Stimulated activated CD4-positive, alpha-beta T cell treated with anti-CD3 and anti-CD28 coated beads, Interleukin-15, amount 100 ng/mL, for 48 hours (primary cell): ENCODE data around the gene PCBP3.
"Not testable (repeated sequence)": the region's sequence is repeated elsewhere in the genome, so short reads cannot be mapped to it uniquely, and the experiment has no call there.

ENCODE experiments used
- DNase-seq, 2 donors: peaks; one replicate each; pipeline ENCODE4 v3.0.0-alpha.2; 2020; ENCODE audit warnings: low read depth in 2 of 2

The PCBP3 gene

DNA sequence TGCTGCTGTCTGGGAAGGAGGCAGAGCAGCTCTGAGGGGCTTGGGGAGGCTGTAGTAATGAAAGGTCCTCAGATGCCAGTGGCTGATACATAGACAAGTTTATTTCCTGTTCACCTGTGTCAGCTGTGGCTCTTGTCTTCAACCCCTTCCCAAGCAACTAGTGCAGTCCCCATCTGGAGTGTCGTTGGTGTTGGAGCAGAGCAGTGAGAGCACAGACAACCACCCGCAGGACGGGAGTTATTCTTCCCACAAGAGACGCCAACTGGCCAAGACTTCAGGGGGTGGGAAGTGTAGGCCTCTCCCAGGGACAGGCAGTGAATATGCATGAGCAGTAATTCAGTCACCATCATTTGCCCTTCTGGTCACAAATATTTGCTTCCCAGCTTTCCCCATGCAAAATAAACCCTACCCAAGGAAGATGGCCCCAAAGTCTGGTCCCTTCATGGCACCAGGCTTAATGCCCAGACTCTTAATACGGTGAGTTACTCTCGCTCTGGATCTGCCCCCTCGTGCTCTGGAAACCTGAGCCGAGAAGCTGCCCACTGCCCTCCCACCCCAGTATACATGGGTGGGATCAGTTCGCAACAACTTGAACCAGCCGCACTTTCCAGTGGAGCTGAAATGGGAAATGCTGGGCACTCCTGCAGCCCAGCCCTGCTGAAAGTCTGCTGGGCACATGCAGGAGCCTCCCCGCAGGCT is 184.5 kb downstream of the PCBP3 start:
- DNase-seq: no peak

DNA sequence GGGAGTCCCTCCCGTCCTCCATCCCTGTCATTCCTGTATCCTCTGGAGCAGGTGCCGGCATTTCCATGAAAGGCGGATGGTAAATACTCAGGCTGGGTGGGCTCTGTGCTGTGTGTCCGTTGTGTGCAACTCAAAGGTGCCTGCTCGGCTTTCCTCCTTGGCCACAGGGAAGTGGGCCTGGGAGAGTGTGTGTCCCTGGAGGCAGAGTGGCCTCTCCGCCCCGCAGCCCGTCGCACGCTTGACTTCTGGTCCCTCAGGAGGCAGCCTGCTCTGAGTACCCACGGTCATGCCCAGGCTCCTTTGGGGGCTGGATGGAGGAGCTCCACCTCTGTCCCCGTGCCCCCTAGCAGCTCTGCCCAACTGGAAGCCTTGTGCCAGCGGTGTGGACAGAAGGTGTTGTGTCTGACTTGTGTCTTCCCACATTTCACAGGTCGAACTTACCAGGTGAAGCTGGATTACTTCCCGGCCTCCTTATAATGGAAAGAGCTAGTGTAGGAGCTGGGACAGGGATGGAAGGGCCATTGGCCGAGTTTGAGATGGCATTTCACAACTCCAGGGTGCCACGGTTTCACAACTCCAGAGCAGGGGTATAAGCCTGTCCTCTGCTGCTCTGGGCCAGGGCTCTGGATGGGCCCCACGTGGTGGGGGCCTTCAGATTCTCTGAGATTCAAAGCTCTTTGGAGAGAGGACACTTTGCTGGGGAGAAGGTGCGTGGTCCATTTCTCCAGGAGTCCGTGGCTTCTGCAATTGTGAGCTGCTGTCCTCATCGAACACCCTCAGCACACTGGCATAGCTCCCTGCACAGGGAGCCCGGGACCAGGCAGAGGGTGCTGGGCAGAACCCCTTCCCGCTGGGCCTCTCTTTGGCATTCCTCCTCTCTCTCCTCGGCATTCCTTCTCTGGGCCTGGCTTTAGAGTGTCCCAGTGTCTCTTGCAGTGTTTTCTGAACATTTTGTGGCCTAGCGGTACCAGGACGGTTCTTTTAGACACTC is 185.3 kb downstream of the PCBP3 start:
- DNase-seq: no peak

DNA sequence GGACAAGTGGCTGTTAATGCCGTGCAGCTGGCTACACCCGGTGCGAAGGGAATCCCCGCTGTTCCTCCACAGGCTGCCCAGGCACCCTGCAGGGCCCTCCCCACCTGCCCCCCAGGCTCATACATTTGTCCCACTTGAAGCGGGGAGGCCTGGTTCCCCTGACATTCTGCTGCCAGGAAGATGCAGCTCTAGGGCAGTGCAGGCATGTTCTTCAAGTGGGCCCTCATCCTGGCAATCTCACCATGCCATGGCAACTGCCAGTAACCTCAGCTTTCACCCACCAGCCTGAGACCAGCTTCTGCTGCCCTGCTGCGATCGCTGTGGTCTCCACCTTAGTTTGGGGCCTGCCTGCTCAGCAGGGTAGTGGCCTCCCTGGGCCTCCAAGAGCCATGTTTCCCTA is 186.1 kb downstream of the PCBP3 start:
- no peak for DNase-seq

DNA sequence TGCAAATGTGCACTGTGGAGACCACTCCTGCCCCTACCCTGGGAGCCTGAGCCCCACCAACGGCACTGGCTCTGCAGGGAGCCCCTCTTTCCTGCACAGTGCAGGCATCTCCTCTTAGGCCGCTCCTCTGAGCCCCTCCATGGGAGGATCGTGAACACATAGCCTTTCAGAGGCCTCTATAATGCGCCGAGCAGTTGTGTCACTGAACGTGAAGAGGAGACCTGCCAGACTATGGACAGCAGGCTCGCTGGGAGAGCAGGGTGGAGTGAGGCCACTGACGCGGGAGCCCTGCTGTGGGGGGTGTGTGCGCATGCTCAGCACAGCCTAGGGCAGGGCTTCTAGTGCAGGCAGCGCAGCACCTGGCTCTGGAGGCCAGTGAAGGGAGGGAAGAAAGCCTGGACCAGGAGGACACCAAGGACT is 186.7 kb downstream of the PCBP3 start:
- DNase-seq: no peak

DNA sequence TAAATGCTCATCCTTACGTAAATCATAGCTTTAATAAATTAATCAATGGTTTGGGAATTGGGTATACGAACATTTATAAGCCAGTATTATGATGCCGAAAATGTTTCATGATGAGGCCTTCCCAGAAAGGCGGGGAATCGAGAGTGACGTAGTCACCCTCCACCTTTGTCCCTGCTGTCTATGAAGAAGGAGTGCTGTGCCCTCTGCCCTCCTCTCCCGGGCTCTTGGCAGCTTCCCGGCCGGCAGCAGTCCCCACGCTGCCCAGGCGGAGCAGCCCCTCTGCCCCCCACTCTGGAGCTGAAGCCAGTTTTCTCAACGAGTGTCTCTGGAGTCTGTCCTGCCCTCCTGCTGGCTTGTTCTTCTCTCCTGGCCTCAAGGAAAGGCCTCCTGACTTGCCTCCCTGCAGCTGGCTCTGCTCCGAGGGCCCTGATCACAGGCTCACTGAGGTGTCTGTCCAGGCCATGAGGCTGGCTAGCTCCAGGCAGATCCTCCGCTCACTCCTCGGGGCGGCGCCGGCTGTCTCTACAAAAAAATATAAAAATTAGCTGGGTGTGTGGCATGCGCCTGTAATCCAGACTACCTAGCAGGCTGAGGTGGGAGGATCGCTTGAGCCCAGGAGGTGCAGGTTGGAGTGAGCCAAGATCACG is 187.3 kb downstream of the PCBP3 start:
- DNase-seq: no peak

DNA sequence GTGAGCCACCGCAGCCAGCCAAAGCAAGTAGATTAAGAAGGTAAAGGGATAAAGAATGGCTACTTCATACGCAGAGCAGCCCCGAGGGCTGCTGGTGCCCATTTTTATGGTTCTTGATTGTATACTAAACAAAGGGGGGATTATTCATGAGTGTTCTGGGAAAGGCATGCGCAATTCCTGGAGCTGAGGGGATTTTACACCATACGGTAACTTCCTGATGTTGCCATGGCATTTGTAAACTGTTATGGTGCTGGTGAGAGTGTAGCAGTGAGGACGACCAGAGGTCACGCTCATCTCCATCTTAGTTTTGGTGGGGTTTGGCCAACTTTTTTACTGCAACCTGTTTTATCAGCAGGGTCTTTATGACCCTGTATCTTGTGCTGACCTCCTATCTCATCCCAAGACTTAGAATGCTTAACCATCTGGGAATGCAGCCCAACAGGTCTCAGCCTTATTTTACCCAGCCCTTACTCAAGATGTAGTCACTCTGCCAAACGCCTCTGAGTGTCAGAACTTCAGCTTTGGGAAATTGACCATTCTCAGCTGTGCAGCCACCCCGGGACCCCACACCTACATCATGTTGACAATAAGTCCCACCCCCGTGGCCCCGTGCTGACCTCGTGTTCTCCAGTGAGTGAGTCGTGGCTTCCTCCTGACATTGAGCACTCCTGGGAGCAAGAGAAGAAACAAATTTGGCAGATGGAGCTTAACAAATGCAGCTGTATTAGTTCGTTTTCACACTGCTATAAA is 188.6 kb downstream of the PCBP3 start:
- no peak for DNase-seq

DNA sequence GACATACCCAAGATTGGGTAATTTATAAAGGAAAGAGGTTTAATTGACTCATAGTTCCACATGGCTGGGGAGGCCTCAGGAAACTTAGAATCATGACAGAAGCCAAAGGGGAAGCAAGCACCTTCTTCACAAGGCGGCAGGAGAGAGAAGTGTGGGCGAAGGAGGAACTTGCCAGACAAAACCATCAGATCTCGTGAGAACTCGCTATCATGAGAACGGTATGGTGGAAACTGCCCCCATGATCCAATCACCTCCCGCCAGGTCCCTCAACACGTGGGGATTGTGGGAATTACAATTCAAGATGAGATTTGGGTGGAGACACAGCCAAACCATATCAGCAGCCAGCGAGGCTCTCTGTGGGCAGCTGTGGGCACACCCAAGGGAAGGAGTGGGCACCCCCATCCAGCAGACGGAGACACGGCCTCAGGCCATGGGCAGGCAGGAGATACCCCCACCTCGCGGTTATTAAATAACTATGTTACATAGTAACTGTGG is 189.3 kb downstream of the PCBP3 start:
- DNase-seq: not testable (repeated sequence)

DNA sequence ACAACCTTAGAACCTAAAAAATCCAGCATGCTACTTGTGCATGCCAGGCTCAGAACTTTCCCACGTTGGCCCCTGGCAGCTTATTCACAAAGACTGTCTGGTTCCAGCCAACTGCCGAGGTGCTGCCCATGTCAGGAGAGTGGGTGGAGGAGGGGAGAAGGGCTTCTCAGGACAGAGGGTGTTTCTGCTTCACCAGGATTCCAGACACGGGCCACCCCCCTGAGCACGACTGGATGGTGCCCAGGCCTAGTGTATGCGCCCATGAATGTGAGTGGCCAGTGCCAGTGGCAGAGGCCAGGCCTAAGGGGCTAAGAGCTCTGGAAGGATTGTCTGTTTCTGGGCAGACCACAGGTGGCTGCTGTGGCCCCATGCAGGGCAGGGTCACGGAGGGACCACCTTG is 189.9 kb downstream of the PCBP3 start:
- DNase-seq: no peak

DNA sequence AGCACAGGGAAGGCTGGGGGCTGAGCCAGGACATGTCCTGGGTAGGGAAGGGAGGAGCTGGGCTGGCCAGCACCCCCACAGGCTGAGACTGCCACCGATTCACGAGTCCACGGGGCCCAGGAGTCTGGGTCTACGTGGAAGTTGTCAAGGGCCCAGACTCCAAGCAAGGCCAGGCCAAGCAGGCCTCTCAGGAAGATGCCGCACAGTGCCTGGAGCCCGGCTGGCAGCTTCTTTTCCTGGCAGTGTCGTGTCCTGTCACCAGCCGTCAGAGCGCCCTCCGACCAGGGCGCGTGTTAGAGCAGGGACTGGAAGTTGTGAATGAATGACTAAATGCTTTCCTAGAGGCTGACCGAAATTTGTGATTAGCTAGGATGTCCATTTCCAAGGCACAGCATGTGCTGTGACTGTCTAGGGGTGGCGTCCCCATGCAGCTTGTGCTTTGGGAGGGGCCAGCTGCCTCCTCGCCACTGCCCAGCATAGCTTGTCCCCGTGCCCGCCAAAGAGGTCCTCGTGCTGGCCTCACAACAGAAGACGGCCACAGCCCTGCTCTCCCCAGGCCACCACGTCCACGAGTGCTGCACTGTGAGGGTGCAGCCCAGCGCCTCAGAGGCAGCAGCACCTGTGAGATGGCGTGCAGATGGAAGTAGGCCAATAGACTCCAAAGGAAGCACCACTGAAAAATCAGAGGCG is 190.6 kb downstream of the PCBP3 start:
- DNase-seq: no peak

DNA sequence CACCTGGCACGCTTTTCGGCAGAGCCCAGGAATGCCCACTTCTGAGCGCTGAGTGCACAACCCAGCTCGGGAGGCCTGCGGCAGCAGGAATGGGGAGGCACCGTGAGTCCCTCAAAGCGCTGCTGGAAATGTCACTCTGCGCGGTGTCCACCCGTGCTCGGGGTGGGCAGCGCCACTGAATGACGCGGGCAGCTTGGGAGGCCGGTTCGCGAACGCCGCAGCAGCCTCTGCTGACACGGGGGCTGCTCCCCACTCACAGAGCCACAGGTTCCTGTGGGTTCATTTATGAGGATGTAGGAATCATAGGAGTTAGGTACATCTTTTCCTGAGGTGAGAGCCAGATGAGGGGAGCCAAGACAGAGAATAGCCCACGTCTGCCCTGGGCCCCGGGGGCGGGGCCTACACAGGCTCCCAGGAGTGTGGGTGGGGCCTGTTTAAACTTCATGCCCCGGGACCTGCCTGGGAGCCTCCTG is 191.3 kb downstream of the PCBP3 start:
- DNase-seq: no peak

DNA sequence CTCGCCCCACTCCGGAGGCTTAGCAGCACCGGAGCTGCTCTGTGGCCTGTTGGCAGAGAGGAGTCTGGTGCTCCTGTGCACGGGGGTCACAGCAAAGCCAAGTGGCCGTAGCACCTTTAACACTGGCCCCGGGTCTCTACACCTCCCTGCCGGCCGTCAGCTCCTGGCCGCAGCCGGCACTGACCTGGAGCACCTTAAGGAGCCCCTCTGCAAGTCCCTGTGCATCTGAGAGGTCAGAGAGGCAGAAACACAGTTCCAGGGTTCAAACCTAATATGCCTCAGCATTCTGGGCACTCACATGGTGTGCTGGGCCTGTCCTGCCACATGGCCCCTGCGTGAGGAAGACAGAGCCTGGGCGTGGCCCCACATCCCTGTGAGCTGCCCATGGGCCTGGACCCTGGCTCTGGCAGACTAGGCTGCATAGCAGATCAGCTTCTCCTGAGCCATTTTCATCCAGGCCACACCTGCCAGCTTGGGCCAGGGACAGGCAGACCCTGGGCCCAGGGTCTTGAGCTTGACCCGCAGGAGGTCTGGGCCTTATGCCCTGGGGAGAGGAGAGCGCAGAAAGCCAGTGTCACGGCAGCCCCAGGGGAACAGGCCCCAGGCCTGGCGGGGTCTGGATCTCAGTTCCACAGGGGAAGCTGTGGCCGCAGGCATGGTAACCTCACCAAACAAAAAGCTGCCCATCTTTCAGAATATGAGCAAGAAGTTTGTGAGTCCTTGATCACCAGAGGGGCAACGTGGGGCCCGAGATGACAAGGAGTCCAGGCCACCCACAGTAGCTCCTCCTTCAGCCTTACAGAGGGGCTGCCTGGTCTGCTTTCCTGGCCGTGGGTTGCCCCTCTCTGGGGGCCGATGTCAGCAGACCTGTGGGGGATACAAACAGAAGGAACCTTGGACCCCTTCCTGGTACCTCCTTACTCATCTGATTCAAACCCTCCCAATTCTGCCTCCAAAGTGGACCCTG is 192.1 kb downstream of the PCBP3 start:
- DNase-seq: no peak

DNA sequence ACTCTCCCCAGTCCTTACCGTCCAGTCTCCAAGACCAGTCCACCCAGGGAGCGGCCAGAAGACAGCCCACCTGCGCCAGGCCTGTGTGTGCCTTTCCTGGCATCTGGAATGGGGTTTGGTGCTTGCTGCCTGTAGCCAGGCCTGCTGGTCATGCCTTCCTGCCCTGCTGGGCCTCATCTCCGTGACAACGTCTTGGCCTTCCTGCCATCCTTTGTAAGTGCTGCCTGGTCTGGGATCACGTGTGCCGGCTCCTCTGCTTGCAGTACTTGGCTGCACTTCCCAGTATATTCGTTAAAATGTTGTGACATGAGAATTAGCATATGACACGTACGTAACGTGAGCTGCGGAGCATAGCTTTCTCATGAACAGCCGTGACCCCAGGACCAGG is 192.7 kb downstream of the PCBP3 start:
- no peak for DNase-seq

DNA sequence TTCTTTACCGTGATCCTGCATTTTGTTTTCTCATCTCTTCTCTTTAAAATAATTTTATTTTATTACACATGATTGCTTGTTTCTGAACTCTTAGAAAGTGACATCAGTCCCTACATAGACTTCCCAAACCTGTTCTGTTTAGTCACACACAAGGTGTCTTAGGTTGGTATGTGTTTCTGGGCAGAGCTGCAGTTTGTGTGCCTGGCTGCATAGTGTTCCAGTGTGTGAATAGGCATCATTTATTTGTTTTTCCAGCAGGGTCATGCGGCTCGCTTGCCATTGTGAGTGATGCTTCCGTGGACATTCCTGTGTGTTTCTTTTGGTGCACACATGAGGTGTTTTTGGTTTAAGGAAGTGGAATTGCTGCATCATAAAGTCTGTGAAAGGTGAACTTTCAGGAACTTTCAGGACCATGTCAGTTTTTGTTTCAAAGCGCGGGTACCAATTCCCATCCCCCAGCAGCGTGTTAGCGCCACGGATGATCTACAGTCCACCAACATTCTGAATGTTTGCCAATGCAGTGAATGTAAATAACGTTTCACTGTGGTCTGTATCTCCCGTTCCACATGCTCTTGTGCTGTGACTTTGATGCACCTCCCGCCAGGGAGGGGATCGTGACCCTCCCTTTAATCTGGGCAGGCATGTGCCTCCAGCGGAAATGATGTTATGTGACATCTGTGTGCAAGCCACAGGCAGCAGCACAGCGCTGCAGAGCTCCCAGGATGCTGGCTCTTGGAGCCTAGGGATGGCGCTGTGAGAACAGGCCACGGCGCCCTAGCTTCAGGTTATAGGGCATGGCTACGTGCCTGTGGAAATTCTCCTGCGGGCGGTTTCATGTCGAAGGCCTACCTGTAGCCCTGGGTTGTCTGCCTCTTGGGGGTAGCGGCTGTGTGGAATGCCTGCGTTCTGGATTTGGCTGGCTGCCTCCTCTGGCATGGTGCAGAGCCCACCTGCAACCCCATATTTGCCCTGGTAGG is 193.5 kb downstream of the PCBP3 start:
- DNase-seq: no peak

DNA sequence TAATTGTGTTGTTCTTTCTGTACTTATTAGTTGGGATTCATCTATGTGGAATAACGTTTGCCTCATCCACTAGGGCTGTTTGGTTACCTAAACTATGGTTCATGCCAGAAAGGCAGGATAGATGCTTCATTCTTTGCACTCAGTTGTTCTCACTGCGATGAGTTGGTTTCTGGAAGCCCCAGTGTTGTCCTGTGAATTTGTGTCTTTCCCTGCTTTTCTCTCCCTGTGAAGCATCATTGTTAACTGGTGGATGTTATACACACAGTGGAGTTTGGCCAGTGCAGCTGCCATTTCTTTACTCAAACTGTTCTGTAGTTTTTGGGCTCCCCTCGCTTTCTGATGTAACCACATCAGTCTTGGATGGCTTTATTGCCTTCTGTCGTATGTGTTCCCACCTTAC is 194.4 kb downstream of the PCBP3 start:
- no peak for DNase-seq

DNA sequence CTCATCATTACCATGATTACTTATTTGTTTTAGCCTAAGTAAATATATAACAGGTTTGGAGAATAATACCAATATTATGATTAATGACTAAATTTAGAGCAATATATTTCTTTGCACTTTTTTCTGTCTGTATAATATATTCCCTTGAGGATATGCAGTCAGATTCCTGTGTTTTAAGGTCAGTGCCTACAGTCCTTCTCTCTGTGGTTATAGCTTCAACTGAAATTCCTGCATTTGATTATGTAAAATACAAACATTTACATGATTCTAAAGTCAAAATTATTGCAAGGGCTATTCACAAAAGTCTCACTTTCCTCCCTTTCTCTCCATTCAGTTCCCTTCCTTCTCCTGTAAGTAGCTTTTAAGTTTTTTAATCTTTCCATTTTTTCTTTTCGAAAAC is 195.1 kb downstream of the PCBP3 start:
- DNase-seq: no peak

DNA sequence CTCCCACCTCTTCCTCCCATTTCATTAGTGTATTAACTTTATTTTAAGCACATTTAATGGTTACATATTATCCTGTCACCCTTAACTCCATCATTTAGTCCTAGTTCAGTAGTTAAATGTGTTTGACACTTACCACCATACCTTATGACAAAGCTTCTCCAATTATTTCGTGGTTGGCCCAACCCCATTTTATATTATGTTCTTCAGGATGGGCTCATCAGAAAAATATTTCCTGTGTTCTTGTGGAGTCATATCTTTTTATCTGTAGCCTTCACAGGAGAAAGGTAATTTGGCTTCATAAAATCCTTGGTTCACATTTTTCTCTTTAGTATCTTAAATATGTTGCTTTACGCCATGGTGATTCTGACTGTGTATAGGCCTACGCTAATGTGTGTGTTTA is 195.7 kb downstream of the PCBP3 start:
- no peak for DNase-seq

DNA sequence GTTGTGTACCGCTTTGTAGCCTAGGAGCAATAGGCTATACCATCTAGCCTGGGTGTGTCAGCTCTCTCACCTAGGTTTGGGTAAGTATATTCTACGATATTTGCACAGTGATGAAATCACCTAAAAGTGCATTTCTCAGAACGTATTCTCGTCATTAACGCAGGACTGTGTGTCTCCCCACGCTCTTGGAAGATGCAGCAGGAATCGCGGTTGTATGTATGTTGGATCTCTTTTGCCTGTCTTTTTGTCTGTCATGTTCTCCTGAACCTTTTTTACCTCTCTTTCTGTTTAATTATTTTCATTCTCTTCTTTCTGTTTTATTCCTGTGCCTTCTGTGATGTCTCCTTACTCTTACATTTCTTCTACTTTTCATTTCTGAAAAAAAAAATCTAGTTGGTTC is 197.5 kb downstream of the PCBP3 start:
- no peak for DNase-seq

DNA sequence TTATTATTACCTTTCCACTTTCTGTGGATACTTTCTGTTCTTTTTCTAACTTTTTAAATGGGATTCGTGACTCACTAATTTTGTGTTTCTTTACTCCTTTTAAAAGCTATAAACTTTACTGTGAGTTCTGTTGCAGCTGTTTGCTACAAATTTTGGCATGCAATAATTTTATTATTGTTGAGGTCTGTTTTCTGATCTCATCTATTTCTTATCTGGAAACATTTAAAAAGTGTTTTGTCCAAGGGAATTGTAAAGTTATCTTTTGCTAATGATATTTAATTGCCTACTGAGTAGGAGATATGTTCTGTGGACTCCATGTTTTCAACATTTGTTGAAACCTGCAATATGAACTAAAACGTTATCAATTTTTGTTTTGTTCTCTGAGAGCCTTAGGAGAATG is 199.9 kb downstream of the PCBP3 start:
- DNase-seq: no peak

DNA sequence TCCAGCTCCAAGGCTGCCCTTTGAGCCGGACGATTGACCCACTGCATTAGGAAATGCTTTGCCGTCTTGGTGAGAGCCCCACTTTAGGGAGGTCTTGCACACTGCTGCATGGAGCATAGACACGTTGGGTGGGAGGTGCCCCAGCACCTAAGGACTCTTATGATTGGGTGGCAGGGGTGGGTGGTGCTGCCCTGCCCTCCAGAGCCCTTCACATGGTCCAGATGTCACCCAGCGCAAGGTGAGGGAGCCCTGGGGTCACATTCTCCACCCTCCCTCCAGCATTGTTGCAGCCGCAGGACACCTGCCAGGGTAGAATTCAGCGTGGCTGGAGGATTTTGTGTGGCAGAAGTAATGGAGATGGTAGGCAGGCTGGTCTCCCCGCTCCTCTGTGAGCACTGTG is 200.7 kb downstream of the PCBP3 start:
- no peak for DNase-seq
